ENCODE results near the gene CAPN15. TPM values are rescaled to one million over a fixed set of nuclear protein-coding genes. Genes with fewer than 3 reads are reported as not detected.
"Not testable (repeated sequence)": the region's sequence is repeated elsewhere in the genome, so short reads cannot be mapped to it uniquely, and the experiment has no call there.

Gene CAPN15
- total RNA-seq, 1 donor from 2014 or later, result 38.7 TPM

- H3K79me2 ChIP-seq (ENCODE audit: insufficient read depth, low read length), result no peaks in the 10 kb centered on the region
- H3K4me3 ChIP-seq (ENCODE audit: insufficient read depth, low read depth, low read length), result no peak overlapping the region
- no peak overlapping the region for H3K27ac Mint-ChIP-seq (ENCODE audit: unreplicated experiment)
- H3K4me3 Mint-ChIP-seq (ENCODE audit: unreplicated experiment), result no peak overlapping the region
- H3K36me3 ChIP-seq (ENCODE audit: insufficient read depth, low read length), result no peaks in the 10 kb centered on the region
- no peaks in the 10 kb centered on the region for H3K4me1 ChIP-seq (ENCODE audit: insufficient read depth, low read length)
- H3K9me3 ChIP-seq (ENCODE audit: insufficient read depth, low read depth, low read length), result no peaks in the 10 kb centered on the region
- peaks cover 7% of the 10 kb centered on the region for H3K36me3 Mint-ChIP-seq (ENCODE audit: low read depth, unreplicated experiment)
- no peak for FAIRE-seq
- H3K4me1 Mint-ChIP-seq (ENCODE audit: low read depth, unreplicated experiment), result no peaks in the 10 kb centered on the region
- TF ChIP-seq CTCF (IDR thresholded peaks at IDR 0.05; ENCODE audit: insufficient read depth, low read depth, low read length), result no peak
- TF ChIP-seq EZH2 (IDR thresholded peaks at IDR 0.05; ENCODE audit: insufficient read depth, low read length), result no peak
- peaks cover 2% of the 10 kb centered on the region for H3K9me3 Mint-ChIP-seq (ENCODE audit: unreplicated experiment)
- H3K27ac ChIP-seq (ENCODE audit: low read depth, low read length), result no peak overlapping the region
- peaks cover 2% of the 10 kb centered on the region for H3K27me3 Mint-ChIP-seq (ENCODE audit: low read depth, unreplicated experiment)
- H4K20me1 ChIP-seq (ENCODE audit: insufficient read depth, low read length), result peaks cover 6% of the 10 kb centered on the region
- no peaks in the 10 kb centered on the region for H3K27me3 ChIP-seq (ENCODE audit: insufficient read depth, low read length)
- DNase-seq (ENCODE audit: low read depth), result no peak
- no peak overlapping the region for H3K9ac ChIP-seq (ENCODE audit: low read length)
- H3K4me2 ChIP-seq (ENCODE audit: low read length), result no peak overlapping the region
- no peak overlapping the region for H2AFZ ChIP-seq (ENCODE audit: low read depth, low read length)
Observed at GRCh38 chr16:506246-506546, 21.3 kb upstream of the CAPN15 start.

- not testable (repeated sequence) for FAIRE-seq; H3K27me3 Mint-ChIP-seq (ENCODE audit: low read depth, unreplicated experiment); H3K4me1 ChIP-seq (ENCODE audit: insufficient read depth, low read length); H3K4me2 ChIP-seq (ENCODE audit: low read length); H3K9ac ChIP-seq (ENCODE audit: low read length); DNase-seq (ENCODE audit: low read depth); H3K4me1 Mint-ChIP-seq (ENCODE audit: low read depth, unreplicated experiment); H3K36me3 Mint-ChIP-seq (ENCODE audit: low read depth, unreplicated experiment); H3K27me3 ChIP-seq (ENCODE audit: insufficient read depth, low read length); H2AFZ ChIP-seq (ENCODE audit: low read depth, low read length); H3K9me3 Mint-ChIP-seq (ENCODE audit: unreplicated experiment); H4K20me1 ChIP-seq (ENCODE audit: insufficient read depth, low read length); H3K79me2 ChIP-seq (ENCODE audit: insufficient read depth, low read length); H3K36me3 ChIP-seq (ENCODE audit: insufficient read depth, low read length); H3K9me3 ChIP-seq (ENCODE audit: insufficient read depth, low read depth, low read length); H3K27ac ChIP-seq (ENCODE audit: low read depth, low read length); H3K4me3 ChIP-seq (ENCODE audit: insufficient read depth, low read depth, low read length); H3K27ac Mint-ChIP-seq (ENCODE audit: unreplicated experiment); H3K4me3 Mint-ChIP-seq (ENCODE audit: unreplicated experiment)
Observed at GRCh38 chr16:507527-507926, 20.0 kb upstream of the CAPN15 start.

GRCh38 chr16:507996-508395, 19.5 kb upstream of the CAPN15 start:
- H3K9ac ChIP-seq (ENCODE audit: low read length), result no peak overlapping the region
- H2AFZ ChIP-seq (ENCODE audit: low read depth, low read length), result no peak overlapping the region
- Mint-ChIP-seq H3K27ac (ENCODE audit: unreplicated experiment) (no peak overlapping the region), H3K4me1 (ENCODE audit: low read depth, unreplicated experiment) (no peaks in the 10 kb centered on the region), H3K27me3 (ENCODE audit: low read depth, unreplicated experiment) (no peaks in the 10 kb centered on the region), H3K9me3 (ENCODE audit: unreplicated experiment) (peaks cover 2% of the 10 kb centered on the region), H3K36me3 (ENCODE audit: low read depth, unreplicated experiment) (peaks cover 7% of the 10 kb centered on the region), H3K4me3 (ENCODE audit: unreplicated experiment) (no peak overlapping the region)
- no peak overlapping the region for H3K27ac ChIP-seq (ENCODE audit: low read depth, low read length)
- H3K4me2 ChIP-seq (ENCODE audit: low read length), result no peak overlapping the region
- no peak for TF ChIP-seq CTCF (IDR thresholded peaks at IDR 0.05; ENCODE audit: insufficient read depth, low read depth, low read length)
- TF ChIP-seq EZH2 (IDR thresholded peaks at IDR 0.05; ENCODE audit: insufficient read depth, low read length), result no peak
- FAIRE-seq (no peak), DNase-seq (ENCODE audit: low read depth) (no peak)
- no peak overlapping the region for H3K4me3 ChIP-seq (ENCODE audit: insufficient read depth, low read depth, low read length)
- no peaks in the 10 kb centered on the region for H3K79me2 ChIP-seq (ENCODE audit: insufficient read depth, low read length)
- no peaks in the 10 kb centered on the region for H3K4me1 ChIP-seq (ENCODE audit: insufficient read depth, low read length)
- H3K36me3 ChIP-seq (ENCODE audit: insufficient read depth, low read length), result no peaks in the 10 kb centered on the region
- H3K27me3 ChIP-seq (ENCODE audit: insufficient read depth, low read length), result no peaks in the 10 kb centered on the region
- H4K20me1 ChIP-seq (ENCODE audit: insufficient read depth, low read length), result peaks cover 6% of the 10 kb centered on the region
- H3K9me3 ChIP-seq (ENCODE audit: insufficient read depth, low read depth, low read length), result no peaks in the 10 kb centered on the region
